ENCODE data around the gene TMEM156. TPM values are rescaled to one million over a fixed set of nuclear protein-coding genes. Genes with fewer than 3 reads are reported as not detected.

The TMEM156 gene, protein sequence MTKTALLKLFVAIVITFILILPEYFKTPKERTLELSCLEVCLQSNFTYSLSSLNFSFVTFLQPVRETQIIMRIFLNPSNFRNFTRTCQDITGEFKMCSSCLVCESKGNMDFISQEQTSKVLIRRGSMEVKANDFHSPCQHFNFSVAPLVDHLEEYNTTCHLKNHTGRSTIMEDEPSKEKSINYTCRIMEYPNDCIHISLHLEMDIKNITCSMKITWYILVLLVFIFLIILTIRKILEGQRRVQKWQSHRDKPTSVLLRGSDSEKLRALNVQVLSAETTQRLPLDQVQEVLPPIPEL
- total RNA-seq: under 1 TPM in 1 of 2 donors, not detected in 1; 0.77 TPM

DNA sequence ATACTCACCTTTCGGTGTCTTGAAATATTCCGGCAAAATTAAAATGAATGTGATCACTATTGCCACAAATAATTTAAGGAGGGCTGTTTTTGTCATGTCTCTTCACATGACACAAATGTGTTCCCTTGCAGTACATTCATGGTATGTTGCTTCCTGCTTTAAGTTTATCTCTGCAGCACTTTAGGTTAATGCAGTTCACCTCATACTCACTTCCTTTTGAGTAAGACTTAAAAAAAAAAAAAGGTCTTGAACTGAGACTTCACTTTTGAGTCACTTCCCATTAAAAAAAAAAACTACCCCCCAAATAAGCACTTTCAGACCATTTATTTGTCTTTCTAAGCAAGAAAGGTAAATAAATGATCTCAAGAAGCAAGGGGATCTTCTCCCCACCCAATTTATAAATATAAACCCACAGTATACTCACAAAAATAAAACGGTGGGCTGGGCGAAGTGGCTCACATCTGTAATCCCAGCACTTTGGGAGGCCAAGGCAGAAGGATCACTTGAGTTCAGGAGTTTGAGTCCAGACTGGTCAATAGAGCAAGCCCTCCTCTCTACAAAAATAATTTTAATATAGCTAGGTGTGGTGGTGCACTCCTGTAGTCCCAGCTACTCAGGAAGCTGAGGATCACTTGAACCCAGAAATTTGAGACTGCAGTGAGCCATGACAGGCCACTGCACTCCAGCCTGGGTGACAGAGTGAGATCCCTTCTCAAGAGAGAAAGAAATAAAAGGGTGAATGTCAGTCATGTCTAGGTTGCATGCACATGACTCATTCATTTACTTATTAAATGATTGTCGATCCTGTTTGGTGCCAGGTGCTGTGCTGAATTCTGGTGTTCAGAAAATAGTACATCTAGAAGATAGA is at the start of gene TMEM156:
Gene TMEM156 (minus strand): TSS at position 192 of the 868 bp plus-strand sequence. CDS start 96 bp downstream, at position 96.
- Histone ChIP-seq H3K4me1 (no peaks in the 10 kb centered on the region), H3K9me3 (no peaks in the 10 kb centered on the region), H3K27ac (no peak within 1 kb of the TSS), H3K4me3 (peak within 1 kb of the TSS; percentile 4), H3K27me3 (no peaks in the 10 kb centered on the region), H3K36me3 (no peaks in the 10 kb centered on the region), H3K9ac (ENCODE audit: low read depth in 2 of 2, low read length in 2 of 2) (no peak within 1 kb of the TSS)
- DNase-seq: no peak
- intact Hi-C loops (cut with DNase I): no loop called here
- TF ChIP-seq, protein P1, sequence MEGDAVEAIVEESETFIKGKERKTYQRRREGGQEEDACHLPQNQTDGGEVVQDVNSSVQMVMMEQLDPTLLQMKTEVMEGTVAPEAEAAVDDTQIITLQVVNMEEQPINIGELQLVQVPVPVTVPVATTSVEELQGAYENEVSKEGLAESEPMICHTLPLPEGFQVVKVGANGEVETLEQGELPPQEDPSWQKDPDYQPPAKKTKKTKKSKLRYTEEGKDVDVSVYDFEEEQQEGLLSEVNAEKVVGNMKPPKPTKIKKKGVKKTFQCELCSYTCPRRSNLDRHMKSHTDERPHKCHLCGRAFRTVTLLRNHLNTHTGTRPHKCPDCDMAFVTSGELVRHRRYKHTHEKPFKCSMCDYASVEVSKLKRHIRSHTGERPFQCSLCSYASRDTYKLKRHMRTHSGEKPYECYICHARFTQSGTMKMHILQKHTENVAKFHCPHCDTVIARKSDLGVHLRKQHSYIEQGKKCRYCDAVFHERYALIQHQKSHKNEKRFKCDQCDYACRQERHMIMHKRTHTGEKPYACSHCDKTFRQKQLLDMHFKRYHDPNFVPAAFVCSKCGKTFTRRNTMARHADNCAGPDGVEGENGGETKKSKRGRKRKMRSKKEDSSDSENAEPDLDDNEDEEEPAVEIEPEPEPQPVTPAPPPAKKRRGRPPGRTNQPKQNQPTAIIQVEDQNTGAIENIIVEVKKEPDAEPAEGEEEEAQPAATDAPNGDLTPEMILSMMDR (IDR thresholded peaks at IDR 0.05): no peak

DNA sequence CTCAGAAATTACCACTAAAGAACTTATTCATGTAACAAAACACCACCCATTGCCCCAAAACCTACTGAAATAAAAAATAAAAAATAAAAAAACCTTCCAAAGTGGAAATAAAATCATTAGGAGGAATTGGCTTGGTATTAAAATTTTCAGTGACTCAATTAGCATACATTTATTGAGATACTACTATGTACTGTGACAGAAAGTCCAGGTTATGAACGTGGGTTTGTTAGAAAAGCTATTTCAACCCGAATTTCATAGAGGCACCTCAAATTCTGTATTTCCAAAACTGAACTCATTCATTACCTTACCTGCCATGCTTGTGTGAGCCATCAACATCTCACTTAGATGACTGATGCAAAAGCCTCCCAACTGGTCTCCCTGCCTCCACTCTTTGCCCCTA is 46.6 kb upstream of the TMEM156 start:
- Histone ChIP-seq H3K4me1 (no peaks in the 10 kb centered on the region), H3K36me3 (no peaks in the 10 kb centered on the region), H3K27ac (no peak overlapping the region), H3K9ac (ENCODE audit: low read depth in 2 of 2, low read length in 2 of 2) (no peak overlapping the region), H3K4me3 (no peak overlapping the region), H3K27me3 (no peaks in the 10 kb centered on the region), H3K9me3 (no peaks in the 10 kb centered on the region)
- no peak for DNase-seq
- intact Hi-C loops (cut with DNase I): no loop called here
- TF ChIP-seq, protein P1 (IDR thresholded peaks at IDR 0.05): no peak

DNA sequence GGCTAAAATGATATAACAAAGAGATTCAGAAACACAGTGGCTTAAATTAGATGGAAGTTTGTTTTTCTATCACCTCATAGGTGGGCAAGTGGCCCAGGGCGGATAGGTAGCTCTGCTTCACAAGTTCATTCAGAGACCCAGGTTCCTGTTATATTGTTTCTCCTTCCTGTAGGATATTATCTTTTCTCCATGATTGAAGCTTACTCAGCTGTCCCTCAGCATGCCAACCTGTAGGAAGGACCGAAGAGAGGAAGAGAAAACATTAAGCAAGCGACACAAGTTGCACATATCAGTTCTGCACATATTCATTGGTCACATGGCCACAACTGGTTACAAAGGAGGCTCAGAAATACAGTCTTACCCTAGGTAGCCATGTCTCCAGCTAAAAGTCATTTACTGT is 36.7 kb upstream of the TMEM156 start:
- TF ChIP-seq, protein P1 (IDR thresholded peaks at IDR 0.05): no peak
- no peaks in the 10 kb centered on the region for H3K9me3 ChIP-seq
- no peak overlapping the region for H3K27ac ChIP-seq
- intact Hi-C loops (cut with DNase I): no loop called here
- H3K9ac ChIP-seq (ENCODE audit: low read depth in 2 of 2, low read length in 2 of 2): no peak overlapping the region
- H3K27me3 ChIP-seq: no peaks in the 10 kb centered on the region
- DNase-seq: no peak
- H3K4me1 ChIP-seq: no peaks in the 10 kb centered on the region
- H3K36me3 ChIP-seq: no peaks in the 10 kb centered on the region
- H3K4me3 ChIP-seq: no peak overlapping the region

DNA sequence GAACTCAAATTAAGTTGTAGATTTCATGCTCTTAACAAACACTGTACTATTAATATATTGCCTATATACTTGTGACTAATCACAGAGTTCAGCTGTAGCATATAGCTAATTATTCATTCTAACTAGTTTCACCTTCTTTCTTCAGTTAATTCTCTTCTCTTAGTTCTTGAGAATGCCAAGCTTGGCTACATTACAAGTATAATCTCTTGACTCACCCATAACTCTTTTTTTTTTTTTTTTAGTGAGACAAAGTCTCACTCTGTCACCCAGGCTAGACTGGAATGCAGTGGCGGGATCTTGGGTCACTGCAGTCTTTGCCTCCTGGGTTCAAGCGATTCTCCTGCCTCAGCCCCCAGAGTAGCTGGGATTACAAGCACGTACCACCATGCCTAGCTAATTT is 35.2 kb upstream of the TMEM156 start:
- TF ChIP-seq, protein P1 (IDR thresholded peaks at IDR 0.05): no peak
- Histone ChIP-seq H3K4me3 (no peak overlapping the region), H3K27ac (no peak overlapping the region), H3K9ac (ENCODE audit: low read depth in 2 of 2, low read length in 2 of 2) (no peak overlapping the region), H3K9me3 (no peaks in the 10 kb centered on the region), H3K36me3 (no peaks in the 10 kb centered on the region), H3K4me1 (no peaks in the 10 kb centered on the region), H3K27me3 (no peaks in the 10 kb centered on the region)
- intact Hi-C loops (cut with DNase I): no loop called here
- DNase-seq: no peak

DNA sequence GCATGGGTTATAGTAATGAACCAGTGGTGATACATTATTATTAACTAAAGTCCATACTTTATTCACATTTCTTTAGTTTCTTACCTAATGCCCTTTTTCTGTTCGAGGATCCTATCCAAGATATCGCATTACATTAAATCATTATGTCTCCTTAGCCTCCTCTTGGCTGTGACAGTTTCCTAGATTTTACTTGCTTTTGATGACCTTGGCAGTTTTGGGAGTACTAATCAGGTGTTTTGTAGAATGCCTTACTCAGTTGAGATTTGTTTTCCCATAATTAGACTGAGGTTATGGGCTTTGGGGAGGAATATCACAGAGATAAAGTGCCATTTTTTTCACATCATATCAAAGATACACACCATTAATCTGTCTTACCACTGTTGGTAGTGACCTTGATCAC is 34.8 kb upstream of the TMEM156 start:
- no peak overlapping the region for H3K9ac ChIP-seq (ENCODE audit: low read depth in 2 of 2, low read length in 2 of 2)
- H3K27me3 ChIP-seq: no peaks in the 10 kb centered on the region
- TF ChIP-seq, protein P1 (IDR thresholded peaks at IDR 0.05): no peak
- intact Hi-C loops (cut with DNase I): no loop called here
- H3K9me3 ChIP-seq: no peaks in the 10 kb centered on the region
- DNase-seq: no peak
- H3K27ac ChIP-seq: no peak overlapping the region
- no peak overlapping the region for H3K4me3 ChIP-seq
- no peaks in the 10 kb centered on the region for H3K4me1 ChIP-seq
- H3K36me3 ChIP-seq: no peaks in the 10 kb centered on the region
